GM23338 (cell line): ENCODE results near the gene KCNJ6. TPM values are rescaled to one million over a fixed set of nuclear protein-coding genes. Genes with fewer than 3 reads are reported as not detected.

Experiments
- ATAC-seq: fragments of 200-7000 bp; cut with Tn5 transposase; 3 replicates; pipeline ENCODE4 v1.9.1; 2020
- DNase-seq: peaks from one replicate; pipeline ENCODE4 v3.0.0-alpha.2; 2015; ENCODE audit warnings: low spot score
- H2AFZ ChIP-seq: fragments of 200-600 bp; sonication (generic); 2 replicates; pipeline ENCODE4 v1.8.0; 2016; ENCODE audit warnings: antibody characterized with exemption, mild to moderate bottlenecking, moderate library complexity
- H3F3A ChIP-seq: fragments of 200-600 bp; sonication (generic); replicated peaks from 2 replicates; pipeline ENCODE4 v1.8.0; 2017; ENCODE audit warnings: antibody characterized with exemption, mixed run types, low read depth
- H3K27ac ChIP-seq: fragments of 200-600 bp; sonication (generic); 2 replicates; pipeline ENCODE4 v1.6.1; 2016; ENCODE audit warnings: low read depth
- H3K27me3 ChIP-seq: fragments of 200-600 bp; sonication (generic); 2 replicates; pipeline ENCODE4 v1.8.0; 2016; ENCODE audit warnings: mild to moderate bottlenecking, mixed run types, moderate library complexity; ENCODE audit not compliant: insufficient read depth
- H3K36me3 ChIP-seq: fragments of 200-600 bp; sonication (generic); 2 replicates; pipeline ENCODE4 v1.8.0; 2016; ENCODE audit warnings: mild to moderate bottlenecking; ENCODE audit not compliant: insufficient read depth
- H3K4me1 ChIP-seq: fragments of 200-600 bp; sonication (generic); 2 replicates; pipeline ENCODE4 v1.8.0; 2016; ENCODE audit warnings: mild to moderate bottlenecking, moderate library complexity; ENCODE audit not compliant: insufficient read depth
- H3K4me2 ChIP-seq: fragments of 200-600 bp; sonication (generic); 2 replicates; pipeline ENCODE4 v1.7.1; 2017; ENCODE audit warnings: mixed run types
- H3K4me3 ChIP-seq: fragments of 200-600 bp; sonication (generic); 2 replicates; pipeline ENCODE4 v1.6.1; 2016; ENCODE audit warnings: mixed run types
- H3K79me2 ChIP-seq: fragments of 200-600 bp; sonication (generic); replicated peaks from 2 replicates; pipeline ENCODE4 v1.8.0; 2017; ENCODE audit warnings: mild to moderate bottlenecking; ENCODE audit not compliant: insufficient read depth
- H3K9me2 ChIP-seq: fragments of 200-600 bp; sonication (generic); 2 replicates; pipeline ENCODE4 v1.8.0; 2017; ENCODE audit not compliant: insufficient read depth
- H4K20me1 ChIP-seq: fragments of 200-600 bp; sonication (generic); replicated peaks from 2 replicates; pipeline ENCODE4 v1.8.0; 2017; ENCODE audit warnings: mild to moderate bottlenecking; ENCODE audit not compliant: insufficient read depth
- H3K27ac Mint-ChIP-seq: 2 replicates; pipeline ENCODE4 v1.8.0; 2020; ENCODE audit warnings: inconsistent platforms, mild to moderate bottlenecking, moderate library complexity, mixed read lengths
- H3K27me3 Mint-ChIP-seq: 3 replicates; pipeline ENCODE4 v1.8.0; 2022; ENCODE audit warnings: low read depth, mild to moderate bottlenecking, moderate library complexity, mixed read lengths, inconsistent platforms; ENCODE audit not compliant: insufficient read depth, poor library complexity
- H3K36me3 Mint-ChIP-seq: 3 replicates; pipeline ENCODE4 v1.8.0; 2021; ENCODE audit warnings: low read depth, mild to moderate bottlenecking, inconsistent platforms, moderate library complexity, mixed read lengths
- H3K4me1 Mint-ChIP-seq: 3 replicates; pipeline ENCODE4 v1.8.0; 2020; ENCODE audit warnings: mild to moderate bottlenecking, inconsistent platforms, mixed read lengths
- H3K4me3 Mint-ChIP-seq: 3 replicates; pipeline ENCODE4 v1.8.0; 2021; ENCODE audit warnings: moderate library complexity, mild to moderate bottlenecking, inconsistent platforms, mixed read lengths
- H3K9me3 Mint-ChIP-seq: 3 replicates; pipeline ENCODE4 v1.8.0; 2020; ENCODE audit warnings: moderate library complexity, mild to moderate bottlenecking, inconsistent platforms, mixed read lengths
- CREB1 ChIP-seq: fragments of 250-450 bp; sonication (Bioruptor Pico); IDR thresholded peaks from 2 replicates; pipeline ENCODE4 v1.5.0; 2020; ENCODE audit warnings: low read depth, mild to moderate bottlenecking, moderate library complexity
- CTCF ChIP-seq, 2 experiments: fragments of 200-600 bp in 1 of 2; sonication (generic) in 1 of 2; conservative IDR thresholded peaks; 2 replicates each; pipeline versions ENCODE4 v1.5.1 to v1.6.1; 2016 to 2017; ENCODE audit warnings: antibody characterized with exemption in 2 of 2, low read depth in 2 of 2, mild to moderate bottlenecking in 2 of 2, moderate library complexity in 1 of 2
- ETS1 ChIP-seq: IDR thresholded peaks from 2 replicates; pipeline ENCODE4 v1.6.1; 2016; ENCODE audit warnings: antibody characterized with exemption
- EZH2 ChIP-seq: fragments of 200-600 bp; sonication (generic); IDR thresholded peaks from one replicate; pipeline ENCODE4 v1.8.0; 2017; ENCODE audit warnings: antibody characterized with exemption, mild to moderate bottlenecking, low read depth; ENCODE audit not compliant: unreplicated experiment
- EZH2phosphoT487 ChIP-seq: fragments of 200-600 bp; sonication (generic); IDR thresholded peaks from one replicate; pipeline ENCODE4 v1.8.1; 2018; ENCODE audit warnings: antibody characterized with exemption; ENCODE audit not compliant: unreplicated experiment
- JUNB ChIP-seq: IDR thresholded peaks from one replicate; pipeline ENCODE4 v1.6.1; 2016; ENCODE audit warnings: antibody characterized with exemption; ENCODE audit not compliant: unreplicated experiment
- NANOG ChIP-seq: IDR thresholded peaks from 2 replicates; pipeline ENCODE4 v1.6.1; 2016; ENCODE audit warnings: antibody characterized with exemption, borderline replicate concordance
- POLR2AphosphoS5 ChIP-seq: IDR thresholded peaks from 2 replicates; pipeline ENCODE4 v1.6.1; 2016; ENCODE audit warnings: antibody characterized with exemption, low read depth
- REST ChIP-seq: IDR thresholded peaks from one replicate; pipeline ENCODE4 v1.6.1; 2018; ENCODE audit warnings: antibody characterized with exemption; ENCODE audit not compliant: unreplicated experiment
- STAT1 ChIP-seq: IDR thresholded peaks from one replicate; pipeline ENCODE4 v1.6.1; 2016; ENCODE audit warnings: antibody characterized with exemption; ENCODE audit not compliant: unreplicated experiment
- ZNF331 ChIP-seq: fragments of 250-450 bp; sonication (Bioruptor Pico); IDR thresholded peaks from 2 replicates; pipeline ENCODE4 v1.5.0; 2020; ENCODE audit warnings: low read depth, mild to moderate bottlenecking, moderate library complexity
- polyA plus RNA-seq: library from polyadenylated mRNA; unstranded; fragments of >200 nt; fragmentation: Nextera tagmentation; extraction: Ambion mirVana; gene quantifications from 2 replicates; pipeline ENCODE4 v1.2.1, GENCODE V29; 2016
- total RNA-seq: library from RNA; depleted of rRNA; stranded (reverse); fragments of >200 nt; shearing (Covaris generic); gene quantifications from 2 replicates; pipeline ENCODE4 v1.2.3, GENCODE V29; 2014

Gene KCNJ6
- total and polyA plus RNA-seq, 2 experiments from 2014 or later: 0.48 to 0.52 TPM

GRCh38 chr21:37771181-37771580, 145.1 kb downstream of the KCNJ6 start:
- Histone ChIP-seq H3K36me3 (peaks cover 4% of the 10 kb centered on the region; the same call in 1 of the 2 replicates), H3K4me1 (no peaks in the 10 kb centered on the region), H3K4me3 (no peak overlapping the region), H3K27me3 (no peaks in the 10 kb centered on the region), H3K4me2 (no peak overlapping the region), H3F3A (no peaks in the 10 kb centered on the region), H2AFZ (no peak overlapping the region), H3K27ac (no peak overlapping the region), H3K9me2 (no peaks in the 10 kb centered on the region), H4K20me1 (no peaks in the 10 kb centered on the region), H3K79me2 (no peaks in the 10 kb centered on the region)
- ATAC-seq (no peak), DNase-seq (no peak)
- H3K9me3 Mint-ChIP-seq: peaks cover 18% of the 10 kb centered on the region
- no peaks in the 10 kb centered on the region for H3K4me1 Mint-ChIP-seq
- TF ChIP-seq NANOG (no peak), STAT1 (no peak), CREB1 (CRISPR knock-in tag) (no peak), ZNF331 (CRISPR knock-in tag) (no peak), EZH2phosphoT487 (no peak), CTCF (conservative IDR thresholded peaks at IDR 0.05; ENCODE audit: low read depth in 2 of 2) (no peak), POLR2AphosphoS5 (no peak), EZH2 (no peak), REST (no peak), ETS1 (no peak), JUNB (no peak)
- no peak overlapping the region for H3K4me3 Mint-ChIP-seq
- no peak overlapping the region for H3K27ac Mint-ChIP-seq
- peaks cover 2% of the 10 kb centered on the region for H3K27me3 Mint-ChIP-seq
- H3K36me3 Mint-ChIP-seq: peaks cover 13% of the 10 kb centered on the region; the same call in 2 of the 3 replicates
